Breast epithelium (tissue), 4 donors: Measurements from ENCODE around the gene LRP2. TPM values are rescaled to one million over a fixed set of nuclear protein-coding genes. Genes with fewer than 3 reads are reported as not detected.

ENCODE experiments used
- DNase-seq, 2 donors: peaks; one replicate each; pipeline ENCODE4 v3.0.0-alpha.2; 2019; ENCODE audit warnings: low spot score in 2 of 2
- H3K27ac ChIP-seq, 2 donors: fragments of 200-600 bp; sonication (generic) in 1 of 2; one replicate each; pipeline ENCODE4 v1.5.1; 2016 to 2019; ENCODE audit warnings: mild to moderate bottlenecking in 1 of 2
- H3K27me3 ChIP-seq, 2 donors: fragments of 200-600 bp; sonication (generic) in 1 of 2; one replicate each; pipeline versions ENCODE4 v1.5.1 to v1.6.0; 2017 to 2019; ENCODE audit warnings: control low read depth in 1 of 2, mild to moderate bottlenecking in 1 of 2
- H3K36me3 ChIP-seq: fragments of 200-600 bp; one replicate; pipeline ENCODE4 v1.5.1; 2019
- H3K4me1 ChIP-seq, 2 donors: fragments of 200-600 bp; sonication (generic); one replicate each; pipeline ENCODE4 v1.5.1; 2016 to 2019; ENCODE audit warnings: control low read depth in 1 of 2
- H3K4me3 ChIP-seq, 3 donors: fragments of 200-600 bp; sonication (generic); 1 replicate in 2 of 3; 2 replicates in 1 of 3; pipeline ENCODE4 v1.5.1; 2016 to 2019; ENCODE audit warnings: mild to moderate bottlenecking in 3 of 3, moderate library complexity in 2 of 3
- H3K9me3 ChIP-seq, 2 donors: fragments of 200-600 bp; sonication (generic) in 1 of 2; one replicate each; pipeline ENCODE4 v1.5.1; 2016 to 2019; ENCODE audit warnings: control low read depth in 1 of 2
- CTCF ChIP-seq, 3 donors: fragments of 450-650 bp; IDR thresholded peaks; one replicate each; pipeline ENCODE4 v1.5.1; 2016 to 2017; ENCODE audit warnings: antibody characterized with exemption in 3 of 3, mild to moderate bottlenecking in 3 of 3, moderate library complexity in 3 of 3
- POLR2A ChIP-seq: fragments of 450-650 bp; IDR thresholded peaks from one replicate; pipeline ENCODE4 v1.6.1; 2016; ENCODE audit warnings: antibody characterized with exemption, mild to moderate bottlenecking, moderate library complexity
- POLR2AphosphoS5 ChIP-seq, 3 donors: sonication (generic); formaldehyde crosslinking; IDR thresholded peaks; one replicate each; pipeline ENCODE4 v1.6.1; 2017; ENCODE audit warnings: antibody characterized with exemption in 3 of 3
- intact Hi-C: fragments of 100-400 bp; cut with DNase I; formaldehyde crosslinking; loops from one replicate; pipeline ENCODE4 v1.15.1; 2023; ENCODE audit warnings: low total_unique reads
- total RNA-seq, 3 donors: library from RNA; depleted of rRNA; stranded (reverse); fragments of >200 nt; gene quantifications; one replicate each; pipeline ENCODE4 v1.1.0, GENCODE V29; 2016

The LRP2 gene
- total RNA-seq, 3 donors from 2014 or later: under 0.01 to 60.4 (median 19.7) TPM

DNA sequence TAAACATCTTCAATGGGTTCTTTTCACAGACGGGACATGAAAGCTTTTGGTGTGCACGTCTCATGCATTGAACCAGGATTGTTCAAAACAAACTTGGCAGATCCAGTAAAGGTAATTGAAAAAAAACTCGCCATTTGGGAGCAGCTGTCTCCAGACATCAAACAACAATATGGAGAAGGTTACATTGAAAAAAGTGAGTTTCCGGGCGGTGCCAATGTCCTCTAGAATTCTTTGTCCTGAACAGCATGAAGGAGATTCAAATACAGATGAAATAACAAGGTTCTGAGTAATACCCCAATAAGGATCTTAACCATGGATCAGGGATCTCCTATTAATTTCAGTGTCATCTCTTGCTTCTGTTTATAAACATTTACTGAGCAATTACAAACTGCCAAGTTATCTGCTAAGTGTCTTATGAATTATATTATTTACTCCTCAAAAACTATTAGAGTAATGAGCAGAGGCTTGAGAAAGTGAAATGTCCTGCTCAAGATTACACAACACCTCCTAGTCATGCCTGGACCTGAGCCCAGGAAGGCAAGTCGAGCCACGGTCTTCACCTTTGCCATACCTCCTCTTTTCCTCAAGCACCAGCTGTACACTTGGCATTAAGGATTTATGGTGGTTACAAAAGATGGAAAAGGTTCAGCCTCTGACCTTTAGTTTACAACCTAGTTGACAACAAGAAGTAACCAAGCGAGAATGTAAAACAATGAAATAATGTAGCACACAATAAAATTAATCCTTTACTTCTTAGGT lies 270.4 kb downstream of the LRP2 start:
- intact Hi-C loops: loop anchor here (1.0 kb wide), 1 partner anchor 9 kb away; no protein-coding TSS in a partner anchor
- Histone ChIP-seq H3K9me3 (no peaks in the 10 kb centered on the region), H3K27ac (peak overlapping the region; percentile 51 to 64), H3K27me3 (no peaks in the 10 kb centered on the region), H3K4me3 (no peak overlapping the region), H3K36me3 (no peaks in the 10 kb centered on the region), H3K4me1 (peaks cover 0 to 2% of the 10 kb centered on the region in 2 donors)
- DNase-seq: peak; percentile 62 to 69
- no peak for TF ChIP-seq CTCF (IDR thresholded peaks at IDR 0.05)
- peak in 1 of 3 donors; percentile 26 for TF ChIP-seq POLR2AphosphoS5 (IDR thresholded peaks at IDR 0.05)

- Histone ChIP-seq H3K36me3 (no peaks in the 10 kb centered on the region), H3K27ac (no peak overlapping the region), H3K4me3 (no peak overlapping the region), H3K27me3 (no peaks in the 10 kb centered on the region), H3K4me1 (peaks cover 0 to 2% of the 10 kb centered on the region in 2 donors), H3K9me3 (no peaks in the 10 kb centered on the region)
- DNase-seq: no peak
- intact Hi-C loops: loop anchor here (1.0 kb wide), 1 partner anchor 8 kb away; no protein-coding TSS in a partner anchor
- TF ChIP-seq POLR2A: no peak
- no peak for TF ChIP-seq CTCF (IDR thresholded peaks at IDR 0.05)
Measured at GRCh38 chr2:169091256-169091655, 271.1 kb downstream of the LRP2 start.

DNA sequence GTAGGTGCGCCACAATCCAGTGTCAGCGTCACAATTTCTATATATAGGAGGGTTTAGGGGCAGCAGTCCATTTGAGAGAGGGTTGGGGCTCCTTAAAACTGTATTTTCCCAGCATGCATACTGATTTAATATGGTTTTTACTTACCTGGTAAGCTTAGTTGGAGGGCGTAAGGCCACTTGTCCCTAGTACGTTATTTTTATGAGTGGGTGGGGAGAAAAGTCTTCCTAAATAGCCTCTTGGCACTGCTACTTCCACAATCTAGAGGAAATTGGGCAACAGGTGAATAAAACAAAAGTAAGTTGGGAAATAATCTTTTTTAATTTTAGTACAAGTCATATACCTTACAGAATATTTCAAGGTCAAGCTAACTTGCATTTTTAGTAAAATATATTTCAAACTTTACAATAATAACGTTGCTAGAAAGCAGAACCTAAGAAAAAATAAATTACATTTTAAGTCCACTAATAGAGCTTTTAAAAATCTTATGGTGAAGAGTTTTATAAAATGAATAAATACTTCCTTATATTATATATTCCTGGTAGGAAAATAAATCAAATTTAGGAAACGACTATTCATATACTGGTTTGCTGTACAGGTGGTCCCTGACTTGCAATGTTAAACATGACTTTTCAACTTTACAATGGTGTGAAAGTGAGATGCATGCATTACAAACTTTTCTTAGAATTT lies 272.1 kb downstream of the LRP2 start:
- intact Hi-C loops: no loop called here
- no peak for TF ChIP-seq POLR2AphosphoS5 (IDR thresholded peaks at IDR 0.05)
- TF ChIP-seq POLR2A: no peak
- TF ChIP-seq CTCF (IDR thresholded peaks at IDR 0.05): no peak
- H3K36me3 ChIP-seq: no peaks in the 10 kb centered on the region
- DNase-seq: no peak
- H3K27me3 ChIP-seq: no peaks in the 10 kb centered on the region
- no peak overlapping the region for H3K4me3 ChIP-seq
- peaks cover 0 to 2% of the 10 kb centered on the region in 2 donors for H3K4me1 ChIP-seq
- H3K9me3 ChIP-seq: no peaks in the 10 kb centered on the region
- H3K27ac ChIP-seq: no peak overlapping the region

- TF ChIP-seq CTCF (IDR thresholded peaks at IDR 0.05) (no peak), POLR2AphosphoS5 (IDR thresholded peaks at IDR 0.05) (no peak), POLR2A (no peak)
- intact Hi-C loops: no loop called here
- H3K4me1 ChIP-seq: peaks cover 0 to 2% of the 10 kb centered on the region in 2 donors
- no peaks in the 10 kb centered on the region for H3K27me3 ChIP-seq
- H3K36me3 ChIP-seq: no peaks in the 10 kb centered on the region
- no peaks in the 10 kb centered on the region for H3K9me3 ChIP-seq
- no peak overlapping the region for H3K4me3 ChIP-seq
- DNase-seq: no peak
- no peak overlapping the region for H3K27ac ChIP-seq
Measured at GRCh38 chr2:169089182-169089581, 273.2 kb downstream of the LRP2 start.

- no peaks in the 10 kb centered on the region for H3K9me3 ChIP-seq
- intact Hi-C loops: no loop called here
- no peak for DNase-seq
- no peak for TF ChIP-seq CTCF (IDR thresholded peaks at IDR 0.05)
- TF ChIP-seq POLR2AphosphoS5 (IDR thresholded peaks at IDR 0.05): no peak
- TF ChIP-seq POLR2A: no peak
- no peaks in the 10 kb centered on the region for H3K27me3 ChIP-seq
- peak overlapping the region in 1 of 2 donors; percentile 12 for H3K27ac ChIP-seq
- H3K4me1 ChIP-seq: peaks cover 0 to 2% of the 10 kb centered on the region in 2 donors
- no peak overlapping the region for H3K4me3 ChIP-seq
- H3K36me3 ChIP-seq: no peaks in the 10 kb centered on the region
Measured at GRCh38 chr2:169087757-169088379, 274.5 kb downstream of the LRP2 start.
